Measurements from ENCODE around the gene RNPC3. TPM values are rescaled to one million over a fixed set of nuclear protein-coding genes. Genes with fewer than 3 reads are reported as not detected.
A peak's percentile ranks its signal among the peaks of the same experiment; 100 is the strongest.
"Not testable (repeated sequence)": the region's sequence is repeated elsewhere in the genome, so short reads cannot be mapped to it uniquely, and the experiment has no call there.

The RNPC3 gene
- total RNA-seq, 1 experiment from 2014 or later: 18.7 TPM

GRCh38 chr1:103576065-103576464 is 50.6 kb downstream of the RNPC3 start:
- DNase-seq (ENCODE audit: unreplicated experiment): no peak

DNA sequence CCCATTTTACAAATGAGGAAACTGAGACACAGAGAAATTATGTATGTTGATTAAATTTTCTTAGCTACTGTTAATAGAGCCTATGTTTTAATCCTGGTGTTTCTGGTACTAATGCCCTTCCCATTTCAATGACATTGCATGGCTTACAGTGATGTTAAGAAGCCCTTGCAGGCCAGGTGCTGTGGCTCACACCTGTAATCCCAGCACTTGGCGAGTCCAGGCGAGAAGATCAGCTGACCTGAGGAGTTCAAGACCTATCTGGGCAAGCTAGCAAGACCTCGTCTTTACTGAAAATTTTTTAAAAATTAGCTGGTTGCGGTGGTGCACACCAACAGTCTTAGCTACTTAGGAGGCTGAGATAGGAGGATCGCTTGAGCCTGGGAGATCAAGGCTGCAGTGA is 51.3 kb downstream of the RNPC3 start:
- intact Hi-C loops (cut with micrococcal nuclease); H3K27ac Mint-ChIP-seq (ENCODE audit: low read depth, unreplicated experiment); POLR2A ChIA-PET; H3K4me3 Mint-ChIP-seq (ENCODE audit: unreplicated experiment); DNase-seq (ENCODE audit: unreplicated experiment); CTCF ChIA-PET; H3K36me3 Mint-ChIP-seq (ENCODE audit: insufficient read depth, unreplicated experiment); H3K9me3 Mint-ChIP-seq (ENCODE audit: unreplicated experiment); H3K27me3 Mint-ChIP-seq (ENCODE audit: insufficient read depth, unreplicated experiment); BruUV-seq (replicated peaks); H3K4me1 Mint-ChIP-seq (ENCODE audit: insufficient read depth, unreplicated experiment): not testable (repeated sequence)

More at GRCh38 chr1:103576065-103576464, 50.6 kb downstream of the RNPC3 start:
- ChIA-PET CTCF (no interaction called here), POLR2A (no interaction called here)
- no peaks in the 10 kb centered on the region for H3K27me3 Mint-ChIP-seq (ENCODE audit: insufficient read depth, unreplicated experiment)
- BruUV-seq (replicated peaks): no TSS peak
- TF ChIP-seq, protein P1, sequence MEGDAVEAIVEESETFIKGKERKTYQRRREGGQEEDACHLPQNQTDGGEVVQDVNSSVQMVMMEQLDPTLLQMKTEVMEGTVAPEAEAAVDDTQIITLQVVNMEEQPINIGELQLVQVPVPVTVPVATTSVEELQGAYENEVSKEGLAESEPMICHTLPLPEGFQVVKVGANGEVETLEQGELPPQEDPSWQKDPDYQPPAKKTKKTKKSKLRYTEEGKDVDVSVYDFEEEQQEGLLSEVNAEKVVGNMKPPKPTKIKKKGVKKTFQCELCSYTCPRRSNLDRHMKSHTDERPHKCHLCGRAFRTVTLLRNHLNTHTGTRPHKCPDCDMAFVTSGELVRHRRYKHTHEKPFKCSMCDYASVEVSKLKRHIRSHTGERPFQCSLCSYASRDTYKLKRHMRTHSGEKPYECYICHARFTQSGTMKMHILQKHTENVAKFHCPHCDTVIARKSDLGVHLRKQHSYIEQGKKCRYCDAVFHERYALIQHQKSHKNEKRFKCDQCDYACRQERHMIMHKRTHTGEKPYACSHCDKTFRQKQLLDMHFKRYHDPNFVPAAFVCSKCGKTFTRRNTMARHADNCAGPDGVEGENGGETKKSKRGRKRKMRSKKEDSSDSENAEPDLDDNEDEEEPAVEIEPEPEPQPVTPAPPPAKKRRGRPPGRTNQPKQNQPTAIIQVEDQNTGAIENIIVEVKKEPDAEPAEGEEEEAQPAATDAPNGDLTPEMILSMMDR (IDR thresholded peaks at IDR 0.05; ENCODE audit: unreplicated experiment): no peak
- no peak overlapping the region for H3K4me3 Mint-ChIP-seq (ENCODE audit: unreplicated experiment)
- H3K36me3 Mint-ChIP-seq (ENCODE audit: insufficient read depth, unreplicated experiment): no peaks in the 10 kb centered on the region
- no peaks in the 10 kb centered on the region for H3K9me3 Mint-ChIP-seq (ENCODE audit: unreplicated experiment)
- no peaks in the 10 kb centered on the region for H3K4me1 Mint-ChIP-seq (ENCODE audit: insufficient read depth, unreplicated experiment)
- peak overlapping the region; percentile 17 for H3K27ac Mint-ChIP-seq (ENCODE audit: low read depth, unreplicated experiment)
- intact Hi-C loops (cut with micrococcal nuclease): no loop called here

GRCh38 chr1:103582464-103582863 is 57.0 kb downstream of the RNPC3 start:
- intact Hi-C loops (cut with micrococcal nuclease): no loop called here
- POLR2A ChIA-PET: no interaction called here
- Mint-ChIP-seq H3K27ac (ENCODE audit: low read depth, unreplicated experiment) (no peak overlapping the region), H3K4me3 (ENCODE audit: unreplicated experiment) (no peak overlapping the region), H3K9me3 (ENCODE audit: unreplicated experiment) (no peaks in the 10 kb centered on the region), H3K36me3 (ENCODE audit: insufficient read depth, unreplicated experiment) (no peaks in the 10 kb centered on the region), H3K4me1 (ENCODE audit: insufficient read depth, unreplicated experiment) (no peaks in the 10 kb centered on the region), H3K27me3 (ENCODE audit: insufficient read depth, unreplicated experiment) (no peaks in the 10 kb centered on the region)
- no TSS peak for BruUV-seq (replicated peaks)
- CTCF ChIA-PET: no interaction called here
- DNase-seq (ENCODE audit: unreplicated experiment): no peak
- TF ChIP-seq, protein P1 (IDR thresholded peaks at IDR 0.05; ENCODE audit: unreplicated experiment): no peak

DNA sequence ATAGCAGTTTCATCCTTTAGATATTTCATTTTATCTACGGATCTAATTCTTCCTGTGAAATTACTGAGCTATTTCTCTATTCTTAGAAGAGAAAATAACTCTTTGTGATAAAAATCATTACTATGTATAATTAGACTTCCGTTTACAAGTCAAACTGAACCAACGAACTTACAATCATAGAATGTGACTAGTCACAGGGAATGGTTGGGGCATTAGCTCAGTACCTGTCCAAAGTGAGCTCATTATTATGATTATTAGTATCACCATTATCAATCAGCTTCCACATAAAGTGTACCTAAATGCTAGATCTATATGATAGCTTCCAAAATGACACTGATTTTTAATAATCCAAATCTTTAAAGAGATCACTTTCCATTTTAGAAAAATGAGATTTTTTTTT is 58.4 kb downstream of the RNPC3 start:
- H3K9me3 Mint-ChIP-seq (ENCODE audit: unreplicated experiment): peaks cover 5% of the 10 kb centered on the region
- no peak for DNase-seq (ENCODE audit: unreplicated experiment)
- H3K36me3 Mint-ChIP-seq (ENCODE audit: insufficient read depth, unreplicated experiment): no peaks in the 10 kb centered on the region
- H3K4me1 Mint-ChIP-seq (ENCODE audit: insufficient read depth, unreplicated experiment): no peaks in the 10 kb centered on the region
- BruUV-seq (replicated peaks): no TSS peak
- CTCF ChIA-PET: no interaction called here
- no peaks in the 10 kb centered on the region for H3K27me3 Mint-ChIP-seq (ENCODE audit: insufficient read depth, unreplicated experiment)
- TF ChIP-seq, protein P1 (IDR thresholded peaks at IDR 0.05; ENCODE audit: unreplicated experiment): no peak
- POLR2A ChIA-PET: no interaction called here
- no peak overlapping the region for H3K4me3 Mint-ChIP-seq (ENCODE audit: unreplicated experiment)
- intact Hi-C loops (cut with micrococcal nuclease): no loop called here
- no peak overlapping the region for H3K27ac Mint-ChIP-seq (ENCODE audit: low read depth, unreplicated experiment)

DNA sequence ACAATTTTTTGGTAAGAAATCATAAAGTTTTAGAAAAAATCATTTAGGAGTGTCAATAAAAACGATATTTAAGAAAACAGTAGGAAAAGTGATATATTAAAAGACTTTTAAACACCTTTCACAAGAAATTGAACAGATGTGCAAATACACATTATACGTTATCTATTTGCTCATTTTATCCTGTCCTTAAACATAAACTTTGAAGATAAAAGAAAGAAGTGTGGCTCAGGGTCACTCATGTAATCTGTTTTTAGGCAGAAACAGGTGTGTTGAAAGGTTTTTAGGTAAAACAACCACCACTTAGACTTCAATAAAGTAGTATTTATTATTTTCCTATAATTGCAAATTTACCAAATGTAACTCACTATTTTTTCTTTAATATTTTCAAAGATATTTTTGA is 59.0 kb downstream of the RNPC3 start:
- H3K4me1 Mint-ChIP-seq (ENCODE audit: insufficient read depth, unreplicated experiment): no peaks in the 10 kb centered on the region
- TF ChIP-seq, protein P1 (IDR thresholded peaks at IDR 0.05; ENCODE audit: unreplicated experiment): no peak
- intact Hi-C loops (cut with micrococcal nuclease): no loop called here
- H3K36me3 Mint-ChIP-seq (ENCODE audit: insufficient read depth, unreplicated experiment): no peaks in the 10 kb centered on the region
- H3K27me3 Mint-ChIP-seq (ENCODE audit: insufficient read depth, unreplicated experiment): no peaks in the 10 kb centered on the region
- no peak overlapping the region for H3K4me3 Mint-ChIP-seq (ENCODE audit: unreplicated experiment)
- no TSS peak for BruUV-seq (replicated peaks)
- CTCF ChIA-PET: no interaction called here
- peaks cover 11% of the 10 kb centered on the region for H3K9me3 Mint-ChIP-seq (ENCODE audit: unreplicated experiment)
- POLR2A ChIA-PET: no interaction called here
- H3K27ac Mint-ChIP-seq (ENCODE audit: low read depth, unreplicated experiment): no peak overlapping the region
- no peak for DNase-seq (ENCODE audit: unreplicated experiment)

- H3K4me1 Mint-ChIP-seq (ENCODE audit: insufficient read depth, unreplicated experiment); CTCF ChIA-PET; BruUV-seq (replicated peaks); H3K36me3 Mint-ChIP-seq (ENCODE audit: insufficient read depth, unreplicated experiment); H3K9me3 Mint-ChIP-seq (ENCODE audit: unreplicated experiment); H3K27ac Mint-ChIP-seq (ENCODE audit: low read depth, unreplicated experiment); intact Hi-C loops (cut with micrococcal nuclease); DNase-seq (ENCODE audit: unreplicated experiment); H3K27me3 Mint-ChIP-seq (ENCODE audit: insufficient read depth, unreplicated experiment); POLR2A ChIA-PET; H3K4me3 Mint-ChIP-seq (ENCODE audit: unreplicated experiment): not testable (repeated sequence)
Measured at GRCh38 chr1:103602740-103603139, 77.2 kb downstream of the RNPC3 start.
